Peyer's patch (tissue), 4 donors: ENCODE data around the gene TBC1D7.

Source experiments
- POLR2A ChIP-seq, 2 donors: fragments of 450-650 bp; IDR thresholded peaks; one replicate each; pipeline ENCODE4 v1.5.1; 2017; ENCODE audit warnings: antibody characterized with exemption in 2 of 2, mild to moderate bottlenecking in 2 of 2, moderate library complexity in 2 of 2
- TF ChIP-seq, protein P1 (sequence below), 6 experiments: fragments of 450-650 bp in 4 of 6; fragments of 200-600 bp in 2 of 6; sonication (generic) in 1 of 6; IDR thresholded peaks; one replicate each; pipeline ENCODE4 v1.5.1; 2017 to 2019; ENCODE audit warnings: antibody characterized with exemption in 6 of 6, mild to moderate bottlenecking in 3 of 6, moderate library complexity in 1 of 6

DNA sequence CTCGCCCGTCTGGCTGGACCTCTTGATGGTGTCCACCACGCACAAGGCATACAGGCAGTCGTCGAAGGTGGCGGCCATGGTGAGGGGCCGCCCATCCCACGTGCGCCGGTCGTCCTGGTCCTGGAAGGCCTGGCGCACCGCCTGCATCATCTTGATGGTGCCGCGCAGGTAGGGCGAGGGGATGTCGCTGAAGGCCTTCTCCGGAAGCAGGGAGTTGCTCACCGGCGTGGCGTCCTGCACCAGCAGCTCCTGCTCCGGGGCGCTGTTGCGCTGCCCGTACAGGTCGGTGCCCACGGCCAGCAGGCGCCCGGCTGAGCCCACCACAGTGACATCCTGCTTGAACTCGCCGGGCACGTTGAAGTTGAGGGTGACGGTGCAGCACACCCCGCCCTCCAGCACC lies 36.5 kb upstream of the TBC1D7 start:
- TF ChIP-seq, protein P1, sequence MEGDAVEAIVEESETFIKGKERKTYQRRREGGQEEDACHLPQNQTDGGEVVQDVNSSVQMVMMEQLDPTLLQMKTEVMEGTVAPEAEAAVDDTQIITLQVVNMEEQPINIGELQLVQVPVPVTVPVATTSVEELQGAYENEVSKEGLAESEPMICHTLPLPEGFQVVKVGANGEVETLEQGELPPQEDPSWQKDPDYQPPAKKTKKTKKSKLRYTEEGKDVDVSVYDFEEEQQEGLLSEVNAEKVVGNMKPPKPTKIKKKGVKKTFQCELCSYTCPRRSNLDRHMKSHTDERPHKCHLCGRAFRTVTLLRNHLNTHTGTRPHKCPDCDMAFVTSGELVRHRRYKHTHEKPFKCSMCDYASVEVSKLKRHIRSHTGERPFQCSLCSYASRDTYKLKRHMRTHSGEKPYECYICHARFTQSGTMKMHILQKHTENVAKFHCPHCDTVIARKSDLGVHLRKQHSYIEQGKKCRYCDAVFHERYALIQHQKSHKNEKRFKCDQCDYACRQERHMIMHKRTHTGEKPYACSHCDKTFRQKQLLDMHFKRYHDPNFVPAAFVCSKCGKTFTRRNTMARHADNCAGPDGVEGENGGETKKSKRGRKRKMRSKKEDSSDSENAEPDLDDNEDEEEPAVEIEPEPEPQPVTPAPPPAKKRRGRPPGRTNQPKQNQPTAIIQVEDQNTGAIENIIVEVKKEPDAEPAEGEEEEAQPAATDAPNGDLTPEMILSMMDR (IDR thresholded peaks at IDR 0.05): no peak
- TF ChIP-seq POLR2A (IDR thresholded peaks at IDR 0.05): no peak
